WERI-Rb-1 (cell line): ENCODE measurements around the gene GJA5.

ENCODE experiments used
- DNase-seq: peaks from one replicate; pipeline ENCODE4 v3.0.0-alpha.2; 2020
- H3K27ac ChIP-seq: fragments of 250-450 bp; sonication (Bioruptor Pico); 2 replicates; pipeline ENCODE4 v1.5.1; 2020; ENCODE audit warnings: mild to moderate bottlenecking, moderate library complexity
- H3K27me3 ChIP-seq: fragments of 250-450 bp; sonication (Bioruptor Pico); 2 replicates; pipeline ENCODE4 v1.5.1; 2021; ENCODE audit warnings: mild to moderate bottlenecking, low read depth, moderate library complexity; ENCODE audit not compliant: insufficient read depth, severe bottlenecking
- H3K36me3 ChIP-seq: fragments of 250-450 bp; sonication (Bioruptor Pico); 2 replicates; pipeline ENCODE4 v1.5.1; 2020; ENCODE audit warnings: mild to moderate bottlenecking, moderate library complexity
- H3K4me3 ChIP-seq: 2 replicates; pipeline ENCODE4 v1.5.1; 2011; ENCODE audit warnings: low read depth, mild to moderate bottlenecking, control low read depth, low read length
- H3K9me3 ChIP-seq: fragments of 250-450 bp; sonication (Bioruptor Pico); 2 replicates; pipeline ENCODE4 v1.5.1; 2021; ENCODE audit warnings: mild to moderate bottlenecking, moderate library complexity; ENCODE audit not compliant: severe bottlenecking
- TF ChIP-seq, protein P1 (sequence below): IDR thresholded peaks from 2 replicates; pipeline ENCODE4 v1.5.1; 2011; ENCODE audit warnings: low read depth, mild to moderate bottlenecking, control low read depth, inconsistent platforms, low read length

The GJA5 gene

DNA sequence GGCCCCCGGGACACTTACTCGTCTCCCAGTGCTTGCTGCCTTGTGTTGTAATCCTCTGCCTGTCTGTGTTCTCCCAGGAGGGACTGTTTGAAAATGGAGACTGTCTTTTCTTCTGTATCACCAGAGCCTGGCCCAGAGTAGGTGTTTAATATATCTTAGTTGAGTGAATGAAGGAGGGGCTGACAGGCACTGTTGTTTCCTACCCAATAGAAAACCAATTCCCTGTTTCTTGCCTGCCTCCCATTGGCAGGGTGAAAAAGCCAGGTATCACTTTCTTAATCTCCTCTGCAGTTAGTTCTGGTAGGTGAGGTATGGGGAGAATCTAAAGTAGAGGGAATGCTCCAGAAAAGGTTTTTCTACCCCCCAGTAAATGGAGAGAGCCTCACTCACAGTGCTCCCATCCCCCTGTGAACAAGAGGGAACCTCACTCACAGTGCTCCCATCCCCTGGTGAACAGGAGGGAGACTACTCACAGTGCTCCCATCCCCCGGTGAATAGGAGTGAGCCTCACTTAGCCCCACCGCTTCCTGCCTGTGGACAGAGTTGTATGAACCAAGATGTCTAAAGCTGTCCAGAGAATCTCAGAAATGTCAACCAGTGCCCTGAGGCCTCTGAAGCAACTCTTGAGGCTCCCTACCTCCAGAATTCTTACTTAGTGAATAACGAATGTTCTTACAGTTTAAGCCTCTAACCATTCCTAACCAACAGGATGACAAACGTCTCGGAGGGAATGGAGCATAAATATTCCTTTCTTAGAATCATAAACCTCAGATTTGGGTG is at the start of gene GJA5:
TSS of gene GJA5 (minus strand) at position 122 of the 780 bp plus-strand sequence. CDS start 1,364 bp downstream, outside the sequence.
- H3K36me3 ChIP-seq: no peaks in the 10 kb centered on the region
- no peak within 1 kb of the TSS for H3K4me3 ChIP-seq
- DNase-seq: no peak
- H3K27me3 ChIP-seq: peaks cover 2% of the 10 kb centered on the region
- no peak within 1 kb of the TSS for H3K27ac ChIP-seq
- TF ChIP-seq, protein P1, sequence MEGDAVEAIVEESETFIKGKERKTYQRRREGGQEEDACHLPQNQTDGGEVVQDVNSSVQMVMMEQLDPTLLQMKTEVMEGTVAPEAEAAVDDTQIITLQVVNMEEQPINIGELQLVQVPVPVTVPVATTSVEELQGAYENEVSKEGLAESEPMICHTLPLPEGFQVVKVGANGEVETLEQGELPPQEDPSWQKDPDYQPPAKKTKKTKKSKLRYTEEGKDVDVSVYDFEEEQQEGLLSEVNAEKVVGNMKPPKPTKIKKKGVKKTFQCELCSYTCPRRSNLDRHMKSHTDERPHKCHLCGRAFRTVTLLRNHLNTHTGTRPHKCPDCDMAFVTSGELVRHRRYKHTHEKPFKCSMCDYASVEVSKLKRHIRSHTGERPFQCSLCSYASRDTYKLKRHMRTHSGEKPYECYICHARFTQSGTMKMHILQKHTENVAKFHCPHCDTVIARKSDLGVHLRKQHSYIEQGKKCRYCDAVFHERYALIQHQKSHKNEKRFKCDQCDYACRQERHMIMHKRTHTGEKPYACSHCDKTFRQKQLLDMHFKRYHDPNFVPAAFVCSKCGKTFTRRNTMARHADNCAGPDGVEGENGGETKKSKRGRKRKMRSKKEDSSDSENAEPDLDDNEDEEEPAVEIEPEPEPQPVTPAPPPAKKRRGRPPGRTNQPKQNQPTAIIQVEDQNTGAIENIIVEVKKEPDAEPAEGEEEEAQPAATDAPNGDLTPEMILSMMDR: no peak
- no peaks in the 10 kb centered on the region for H3K9me3 ChIP-seq

DNA sequence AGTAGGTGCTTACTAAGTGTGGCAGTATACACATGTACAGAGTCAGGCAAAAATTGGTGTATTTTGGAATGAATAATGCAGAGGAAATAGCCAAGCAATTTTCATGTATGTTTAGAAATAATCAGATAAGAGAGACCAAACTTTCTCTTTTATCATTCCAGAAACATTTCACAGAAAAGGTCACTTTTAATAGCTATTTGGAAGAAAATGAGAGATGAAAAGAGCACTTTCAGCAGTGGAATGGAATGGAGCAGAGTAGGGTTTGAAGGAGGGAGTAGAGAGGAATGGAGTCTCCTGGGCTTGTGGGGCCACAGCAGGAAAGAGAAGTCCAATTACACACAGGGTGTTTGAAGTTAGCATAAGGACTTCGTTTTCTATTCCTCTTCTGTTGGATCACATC is 48.8 kb upstream of the GJA5 start:
- H3K27me3 ChIP-seq: no peaks in the 10 kb centered on the region
- peaks cover 2% of the 10 kb centered on the region for H3K9me3 ChIP-seq
- H3K4me3 ChIP-seq: no peak overlapping the region
- TF ChIP-seq, protein P1: no peak
- H3K36me3 ChIP-seq: no peaks in the 10 kb centered on the region
- no peak overlapping the region for H3K27ac ChIP-seq
- DNase-seq: no peak

DNA sequence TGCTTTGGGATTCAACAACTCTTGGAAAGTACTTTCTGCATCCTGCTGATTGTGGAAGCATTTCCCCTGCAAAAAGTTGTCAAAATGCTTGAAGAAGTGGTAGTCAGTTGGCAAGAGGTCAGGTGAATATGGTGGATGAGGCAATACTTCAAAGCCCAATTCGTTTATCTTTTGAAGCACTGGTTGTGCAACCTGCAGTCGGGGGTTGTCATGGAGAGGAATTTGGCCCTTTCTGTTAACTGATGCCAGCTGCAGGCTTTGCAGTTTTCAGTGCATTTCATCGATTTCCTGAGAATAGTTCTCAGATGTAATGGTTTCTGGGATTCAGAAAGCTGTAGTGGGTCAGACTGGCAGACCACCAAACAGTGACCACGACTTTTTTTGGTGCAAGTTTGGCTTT is 47.6 kb upstream of the GJA5 start:
- TF ChIP-seq, protein P1: no peak
- Histone ChIP-seq H3K4me3 (no peak overlapping the region), H3K9me3 (peaks cover 2% of the 10 kb centered on the region), H3K36me3 (no peaks in the 10 kb centered on the region), H3K27ac (no peak overlapping the region), H3K27me3 (no peaks in the 10 kb centered on the region)
- DNase-seq: no peak

DNA sequence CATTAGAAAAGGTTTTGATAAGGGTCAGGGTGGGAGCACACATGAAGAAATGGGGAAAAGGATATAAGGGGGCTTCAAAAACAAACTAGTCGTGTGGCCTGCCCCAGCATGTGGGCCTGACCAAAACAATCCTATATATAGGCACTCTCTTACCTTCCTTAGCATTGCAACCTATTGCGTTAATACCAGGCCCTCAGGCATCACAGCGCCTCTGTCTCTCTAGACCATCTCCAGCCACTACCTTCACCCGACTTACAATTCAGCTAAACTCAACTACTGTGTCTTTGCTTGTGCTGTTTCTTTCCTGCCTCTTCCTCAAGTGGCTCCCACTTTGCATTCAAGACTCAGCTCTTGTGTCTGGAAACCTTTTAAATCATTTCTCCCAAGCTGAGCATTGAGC is 47.0 kb upstream of the GJA5 start:
- H3K27ac ChIP-seq: no peak overlapping the region
- TF ChIP-seq, protein P1: no peak

DNA sequence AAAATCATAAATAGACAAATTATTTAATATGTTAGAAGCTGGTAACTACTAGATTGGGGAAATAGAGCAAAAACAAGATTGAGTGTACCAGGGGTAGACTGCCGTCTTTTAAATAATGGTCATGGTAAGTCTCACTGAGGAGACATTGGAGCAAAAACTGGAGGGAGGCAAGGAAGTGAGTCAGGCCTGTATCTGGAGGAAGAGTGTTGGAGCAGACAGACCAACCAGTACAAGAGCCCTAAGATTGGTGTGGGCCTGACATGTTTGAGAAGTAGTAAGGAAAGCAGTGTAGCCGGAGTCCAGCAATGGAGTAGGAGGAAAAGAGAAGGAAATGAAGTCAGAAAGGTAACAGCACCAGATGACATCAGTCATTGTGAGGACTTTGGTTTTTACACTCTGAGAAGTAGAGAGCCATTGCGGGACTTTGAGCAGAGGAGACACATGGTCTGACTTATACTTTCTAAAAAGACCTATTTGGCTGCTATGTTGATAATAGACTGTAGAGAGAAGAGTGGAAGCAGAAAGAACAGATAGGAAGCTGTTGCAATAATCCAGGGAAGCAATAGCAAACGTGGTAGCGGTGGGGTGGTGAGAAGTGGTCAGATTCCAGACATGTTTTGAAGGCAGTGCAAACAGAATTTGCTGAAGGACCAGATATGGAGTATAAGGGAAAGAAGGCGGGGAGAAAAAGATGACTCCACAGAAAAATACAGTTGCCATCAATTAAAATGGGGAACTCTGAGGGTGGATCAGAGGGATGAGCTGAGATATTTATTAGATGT is 44.7 kb upstream of the GJA5 start:
- TF ChIP-seq, protein P1: no peak
- Histone ChIP-seq H3K4me3 (no peak overlapping the region), H3K27ac (no peak overlapping the region), H3K36me3 (no peaks in the 10 kb centered on the region), H3K27me3 (no peaks in the 10 kb centered on the region), H3K9me3 (peaks cover 8% of the 10 kb centered on the region)
- no peak for DNase-seq

More for the DNA sequence above, 47.0 kb upstream of the GJA5 start:
- Histone ChIP-seq H3K4me3 (no peak overlapping the region), H3K36me3 (no peaks in the 10 kb centered on the region), H3K27me3 (no peaks in the 10 kb centered on the region), H3K9me3 (peaks cover 2% of the 10 kb centered on the region)
- no peak for DNase-seq
